Liver (tissue), 9 donors: ENCODE data around the gene KCNRG. TPM values are rescaled to one million over a fixed set of nuclear protein-coding genes. Genes with fewer than 3 reads are reported as not detected.
A peak's percentile ranks its signal among the peaks of the same experiment; 100 is the strongest.

Source experiments
- DNase-seq: peaks from one replicate; pipeline ENCODE4 v3.0.0-alpha.2; 2017; ENCODE audit warnings: low spot score
- H3K27ac ChIP-seq, 2 donors: one replicate each; pipeline ENCODE4 v1.7.0; 2013; ENCODE audit warnings: inconsistent platforms in 2 of 2, low read length in 2 of 2, control low read depth in 1 of 2, low read depth in 1 of 2, mild to moderate bottlenecking in 1 of 2
- H3K27me3 ChIP-seq, 4 donors: one replicate each; pipeline versions ENCODE4 v1.6.1 to v1.7.0; 2013; ENCODE audit warnings: low read length in 3 of 4, inconsistent platforms in 1 of 4, mild to moderate bottlenecking in 1 of 4, moderate library complexity in 1 of 4; ENCODE audit not compliant: control insufficient read depth in 4 of 4, insufficient read depth in 4 of 4
- H3K36me3 ChIP-seq, 4 donors: one replicate each; pipeline versions ENCODE4 v1.6.1 to v1.7.0; 2013; ENCODE audit warnings: low read length in 3 of 4, mild to moderate bottlenecking in 3 of 4, low read depth in 1 of 4, moderate library complexity in 1 of 4; ENCODE audit not compliant: control insufficient read depth in 4 of 4, insufficient read depth in 3 of 4
- H3K4me1 ChIP-seq, 4 donors: one replicate each; pipeline versions ENCODE4 v1.6.1 to v1.7.0; 2013; ENCODE audit warnings: low read length in 3 of 4, mild to moderate bottlenecking in 3 of 4, moderate library complexity in 1 of 4; ENCODE audit not compliant: control insufficient read depth in 4 of 4, insufficient read depth in 4 of 4
- H3K4me3 ChIP-seq, 3 donors: one replicate each; pipeline versions ENCODE4 v1.6.1 to v1.7.0; 2013; ENCODE audit warnings: low read length in 3 of 3, control low read depth in 1 of 3, low read depth in 1 of 3, mild to moderate bottlenecking in 1 of 3
- H3K9ac ChIP-seq, 2 donors: one replicate each; pipeline ENCODE4 v1.7.0; 2013; ENCODE audit warnings: low read length in 2 of 2, mild to moderate bottlenecking in 2 of 2, moderate library complexity in 2 of 2, control low read depth in 1 of 2, low read depth in 1 of 2
- H3K9me3 ChIP-seq, 4 donors: one replicate each; pipeline versions ENCODE4 v1.6.1 to v1.7.0; 2013; ENCODE audit warnings: low read length in 3 of 4; ENCODE audit not compliant: control insufficient read depth in 4 of 4
- EGR1 ChIP-seq, 2 donors: IDR thresholded peaks; 2 replicates each; pipeline ENCODE4 v1.6.1; 2016 to 2018; ENCODE audit warnings: antibody characterized with exemption in 2 of 2, low read depth in 2 of 2
- FOXA1 ChIP-seq: IDR thresholded peaks from 2 replicates; pipeline ENCODE4 v1.6.1; 2016; ENCODE audit warnings: antibody characterized with exemption
- FOXA2 ChIP-seq: IDR thresholded peaks from 2 replicates; pipeline ENCODE4 v1.6.1; 2016; ENCODE audit warnings: antibody characterized with exemption
- GABPA ChIP-seq, 2 donors: IDR thresholded peaks in 1 of 2; conservative IDR thresholded peaks in 1 of 2; 2 replicates each; pipeline ENCODE4 v1.6.1; 2016; ENCODE audit warnings: antibody characterized with exemption in 2 of 2, mild to moderate bottlenecking in 1 of 2, moderate library complexity in 1 of 2
- HNF4A ChIP-seq, 2 donors: conservative IDR thresholded peaks; 2 replicates each; pipeline ENCODE4 v1.6.1; 2016; ENCODE audit warnings: antibody characterized with exemption in 2 of 2, mild to moderate bottlenecking in 2 of 2
- HNF4G ChIP-seq: IDR thresholded peaks from 2 replicates; pipeline ENCODE4 v1.6.1; 2016; ENCODE audit warnings: antibody characterized with exemption
- JUND ChIP-seq, 2 donors: IDR thresholded peaks; 2 replicates each; pipeline ENCODE4 v1.6.1; 2016; ENCODE audit warnings: antibody characterized with exemption in 2 of 2
- NR2F2 ChIP-seq: IDR thresholded peaks from 2 replicates; pipeline ENCODE4 v1.6.1; 2016; ENCODE audit warnings: antibody characterized with exemption
- RAD21 ChIP-seq, 2 donors: IDR thresholded peaks; 2 replicates each; pipeline ENCODE4 v1.6.1; 2016; ENCODE audit warnings: antibody characterized with exemption in 2 of 2, mild to moderate bottlenecking in 2 of 2
- RXRA ChIP-seq, 2 donors: IDR thresholded peaks; 2 replicates each; pipeline ENCODE4 v1.6.1; 2017 to 2018; ENCODE audit warnings: antibody characterized with exemption in 2 of 2, mild to moderate bottlenecking in 1 of 2
- SP1 ChIP-seq: IDR thresholded peaks from 2 replicates; pipeline ENCODE4 v1.6.1; 2018; ENCODE audit warnings: antibody characterized with exemption, mild to moderate bottlenecking
- TAF1 ChIP-seq: conservative IDR thresholded peaks from 2 replicates; pipeline ENCODE4 v1.6.1; 2016; ENCODE audit warnings: antibody characterized with exemption, mild to moderate bottlenecking
- YY1 ChIP-seq: IDR thresholded peaks from 2 replicates; pipeline ENCODE4 v1.6.1; 2016; ENCODE audit warnings: antibody characterized with exemption, mild to moderate bottlenecking
- WGBS: extraction: QIAGEN DNeasy Blood & Tissue Kit; methylation state at CpG from one replicate; pipeline ENCODE4 v1.1.7; 2013; 5-methylcytosine and 5-hydroxymethylcytosine counted together
- polyA plus RNA-seq, 2 donors: library from polyadenylated mRNA; stranded (reverse) in 1 of 2; unstranded in 1 of 2; fragments of 200-250 nt in 1 of 2; fragments of >200 nt in 1 of 2; fragmentation: Nextera tagmentation in 1 of 2; extraction: Ambion mirVana in 1 of 2; gene quantifications; one replicate each; pipeline versions ENCODE4 v1.2.1 to v1.2.3, GENCODE V29; 2013 to 2015
- total RNA-seq, 2 donors: library from RNA; depleted of rRNA; stranded (reverse); fragments of >200 nt; gene quantifications; one replicate each; pipeline ENCODE4 v1.2.3, GENCODE V29; 2014
- TF ChIP-seq, protein P1 (sequence below): IDR thresholded peaks from 2 replicates; pipeline ENCODE4 v1.6.1; 2016; ENCODE audit warnings: antibody characterized with exemption
- TF ChIP-seq, protein P2 (sequence below): fragments of 150-350 bp; IDR thresholded peaks from 2 replicates; pipeline ENCODE4 v1.5.1; 2017; ENCODE audit warnings: improper control_type of control experiment, low read depth, low read length; ENCODE audit not compliant: missing input control
- TF ChIP-seq, protein P3 (sequence below): IDR thresholded peaks from 2 replicates; pipeline ENCODE4 v1.6.1; 2016; ENCODE audit warnings: antibody characterized with exemption
- TF ChIP-seq, protein P4 (sequence below): IDR thresholded peaks from 2 replicates; pipeline ENCODE4 v1.6.1; 2016; ENCODE audit warnings: antibody characterized with exemption
- donor health status: healthy.
- donor health status: healthy.
- donor health status: healthy.
- donor health status: healthy.
- donor health status: healthy.

Gene KCNRG
- total and polyA plus RNA-seq, 4 donors: 0.18 to 2.1 (median 1.2) TPM

DNA sequence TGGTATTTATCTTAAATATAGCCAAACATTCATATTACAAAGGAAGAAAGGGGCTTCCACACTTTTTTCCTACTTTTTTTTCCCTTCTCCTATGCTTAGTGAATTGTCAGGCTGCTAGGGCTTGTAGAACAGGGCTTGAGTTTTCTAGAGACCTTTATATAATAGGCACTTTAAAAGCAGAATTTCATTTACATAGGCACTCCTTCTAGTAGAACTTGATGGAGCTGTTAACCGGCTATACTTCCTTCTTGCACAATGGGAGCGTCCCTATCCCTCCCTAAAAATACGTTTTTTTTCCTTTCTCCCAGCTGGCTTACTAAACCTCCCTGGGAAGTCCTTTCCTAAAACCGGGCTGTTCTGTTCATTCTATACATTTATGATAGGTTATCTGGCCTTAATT is 17.3 kb upstream of the KCNRG start:
- Histone ChIP-seq H3K27ac (peak overlapping the region in 1 of 2 donors; percentile 94), H3K4me1 (peaks cover 10 to 22% (median 16%) of the 10 kb centered on the region in 4 donors), H3K4me3 (peak overlapping the region in 1 of 3 donors; percentile 89), H3K9me3 (no peaks in the 10 kb centered on the region), H3K9ac (peak overlapping the region; percentile 83 to 87), H3K27me3 (no peaks in the 10 kb centered on the region), H3K36me3 (peaks cover 0 to 3% (median 3%) of the 10 kb centered on the region in 4 donors)
- TF ChIP-seq, protein P1, sequence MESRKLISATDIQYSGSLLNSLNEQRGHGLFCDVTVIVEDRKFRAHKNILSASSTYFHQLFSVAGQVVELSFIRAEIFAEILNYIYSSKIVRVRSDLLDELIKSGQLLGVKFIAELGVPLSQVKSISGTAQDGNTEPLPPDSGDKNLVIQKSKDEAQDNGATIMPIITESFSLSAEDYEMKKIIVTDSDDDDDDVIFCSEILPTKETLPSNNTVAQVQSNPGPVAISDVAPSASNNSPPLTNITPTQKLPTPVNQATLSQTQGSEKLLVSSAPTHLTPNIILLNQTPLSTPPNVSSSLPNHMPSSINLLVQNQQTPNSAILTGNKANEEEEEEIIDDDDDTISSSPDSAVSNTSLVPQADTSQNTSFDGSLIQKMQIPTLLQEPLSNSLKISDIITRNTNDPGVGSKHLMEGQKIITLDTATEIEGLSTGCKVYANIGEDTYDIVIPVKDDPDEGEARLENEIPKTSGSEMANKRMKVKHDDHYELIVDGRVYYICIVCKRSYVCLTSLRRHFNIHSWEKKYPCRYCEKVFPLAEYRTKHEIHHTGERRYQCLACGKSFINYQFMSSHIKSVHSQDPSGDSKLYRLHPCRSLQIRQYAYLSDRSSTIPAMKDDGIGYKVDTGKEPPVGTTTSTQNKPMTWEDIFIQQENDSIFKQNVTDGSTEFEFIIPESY: no peak
- TF ChIP-seq EGR1 (IDR thresholded peaks at IDR 0.05; ENCODE audit: low read depth in 2 of 2): no peak
- no peak for TF ChIP-seq FOXA2
- no peak for TF ChIP-seq HNF4A (conservative IDR thresholded peaks at IDR 0.05)
- TF ChIP-seq TAF1: no peak
- TF ChIP-seq GABPA (IDR thresholded peaks at IDR 0.05 in 1 of 2, conservative IDR thresholded peaks at IDR 0.05 in 1 of 2): no peak
- TF ChIP-seq HNF4G: no peak
- TF ChIP-seq RXRA (IDR thresholded peaks at IDR 0.05): no peak
- TF ChIP-seq SP1: no peak
- TF ChIP-seq, protein P2, sequence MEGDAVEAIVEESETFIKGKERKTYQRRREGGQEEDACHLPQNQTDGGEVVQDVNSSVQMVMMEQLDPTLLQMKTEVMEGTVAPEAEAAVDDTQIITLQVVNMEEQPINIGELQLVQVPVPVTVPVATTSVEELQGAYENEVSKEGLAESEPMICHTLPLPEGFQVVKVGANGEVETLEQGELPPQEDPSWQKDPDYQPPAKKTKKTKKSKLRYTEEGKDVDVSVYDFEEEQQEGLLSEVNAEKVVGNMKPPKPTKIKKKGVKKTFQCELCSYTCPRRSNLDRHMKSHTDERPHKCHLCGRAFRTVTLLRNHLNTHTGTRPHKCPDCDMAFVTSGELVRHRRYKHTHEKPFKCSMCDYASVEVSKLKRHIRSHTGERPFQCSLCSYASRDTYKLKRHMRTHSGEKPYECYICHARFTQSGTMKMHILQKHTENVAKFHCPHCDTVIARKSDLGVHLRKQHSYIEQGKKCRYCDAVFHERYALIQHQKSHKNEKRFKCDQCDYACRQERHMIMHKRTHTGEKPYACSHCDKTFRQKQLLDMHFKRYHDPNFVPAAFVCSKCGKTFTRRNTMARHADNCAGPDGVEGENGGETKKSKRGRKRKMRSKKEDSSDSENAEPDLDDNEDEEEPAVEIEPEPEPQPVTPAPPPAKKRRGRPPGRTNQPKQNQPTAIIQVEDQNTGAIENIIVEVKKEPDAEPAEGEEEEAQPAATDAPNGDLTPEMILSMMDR: no peak
- TF ChIP-seq NR2F2: no peak
- TF ChIP-seq, protein P3, sequence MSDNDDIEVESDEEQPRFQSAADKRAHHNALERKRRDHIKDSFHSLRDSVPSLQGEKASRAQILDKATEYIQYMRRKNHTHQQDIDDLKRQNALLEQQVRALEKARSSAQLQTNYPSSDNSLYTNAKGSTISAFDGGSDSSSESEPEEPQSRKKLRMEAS: no peak
- no peak for TF ChIP-seq FOXA1
- no peak for TF ChIP-seq JUND (IDR thresholded peaks at IDR 0.05)
- no peak for TF ChIP-seq YY1
- 22% methylated on average over 4 of the region's 4 CpGs for WGBS
- DNase-seq: no peak

DNA sequence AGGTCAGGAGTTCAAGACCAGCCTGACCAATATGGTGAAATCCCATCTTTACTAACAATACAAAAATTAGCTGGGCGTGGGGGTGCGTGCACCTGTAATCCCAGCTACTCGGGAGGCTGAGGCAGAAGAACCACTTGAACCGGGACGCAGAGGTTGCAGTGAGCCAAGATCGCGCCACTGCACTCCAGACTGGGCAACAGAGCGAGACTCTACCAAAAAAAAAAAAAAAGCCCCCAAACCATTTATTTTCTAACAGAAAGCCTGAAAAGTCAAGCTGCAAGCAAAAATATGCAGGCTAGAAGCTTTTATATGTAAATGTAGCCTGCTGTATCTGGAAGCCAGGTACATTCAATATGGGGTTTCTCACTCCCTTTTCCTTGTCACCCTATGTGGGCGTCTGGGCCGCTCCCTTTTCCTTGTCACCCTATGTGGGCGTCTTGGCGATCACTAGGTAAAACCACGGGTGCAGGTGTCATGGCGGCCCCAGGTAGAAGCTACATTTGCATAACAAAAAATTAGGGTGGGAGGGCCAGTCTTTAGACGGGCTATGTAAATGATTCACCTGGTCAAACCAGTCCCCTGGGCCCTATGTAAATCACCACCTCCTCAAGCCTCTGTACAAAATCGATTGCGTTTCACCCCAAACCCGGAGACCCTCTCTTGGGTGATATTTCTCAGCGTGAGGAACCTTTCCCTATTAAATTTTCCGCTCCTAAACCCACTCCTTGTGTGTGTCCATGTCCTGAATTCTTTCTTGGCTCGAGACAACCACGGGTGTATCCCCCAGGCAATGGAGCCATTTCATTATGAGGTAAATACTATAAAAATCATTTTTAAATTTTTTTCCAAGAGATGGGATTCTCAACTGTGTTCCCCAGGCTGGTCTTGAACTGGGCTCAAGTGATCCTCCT is 16.3 kb upstream of the KCNRG start:
- peaks cover 10 to 22% (median 16%) of the 10 kb centered on the region in 4 donors for H3K4me1 ChIP-seq
- 87% methylated on average over 22 of the region's 22 CpGs for WGBS

More for the DNA sequence above, 16.3 kb upstream of the KCNRG start:
- no peaks in the 10 kb centered on the region for H3K9me3 ChIP-seq
- no peak overlapping the region for H3K4me3 ChIP-seq
- no peaks in the 10 kb centered on the region for H3K27me3 ChIP-seq
- H3K36me3 ChIP-seq: peaks cover 0 to 3% (median 3%) of the 10 kb centered on the region in 4 donors
- TF ChIP-seq FOXA1 (no peak), EGR1 (IDR thresholded peaks at IDR 0.05; ENCODE audit: low read depth in 2 of 2) (no peak), RAD21 (IDR thresholded peaks at IDR 0.05) (no peak), HNF4G (no peak), SP1 (no peak), HNF4A (conservative IDR thresholded peaks at IDR 0.05) (no peak), NR2F2 (no peak), GABPA (IDR thresholded peaks at IDR 0.05 in 1 of 2, conservative IDR thresholded peaks at IDR 0.05 in 1 of 2) (no peak), JUND (IDR thresholded peaks at IDR 0.05) (no peak), RXRA (IDR thresholded peaks at IDR 0.05) (no peak), YY1 (no peak), FOXA2 (no peak)
- TF ChIP-seq, protein P3: no peak
- TF ChIP-seq, protein P1: no peak
- TF ChIP-seq, protein P2: no peak
- TF ChIP-seq, protein P4, sequence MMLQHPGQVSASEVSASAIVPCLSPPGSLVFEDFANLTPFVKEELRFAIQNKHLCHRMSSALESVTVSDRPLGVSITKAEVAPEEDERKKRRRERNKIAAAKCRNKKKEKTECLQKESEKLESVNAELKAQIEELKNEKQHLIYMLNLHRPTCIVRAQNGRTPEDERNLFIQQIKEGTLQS: no peak
- H3K9ac ChIP-seq: no peak overlapping the region
- no peak for DNase-seq
- no peak overlapping the region for H3K27ac ChIP-seq
